Activated CD4-positive, CD25-positive, alpha-beta regulatory T cell (primary cell): ENCODE measurements around the gene PACRG.

Experiments used
- DNase-seq, 4 experiments: peaks; one replicate each; lab custom pipeline; 2025; lab: John Stamatoyannopoulos, UW

PACRG gene

DNA sequence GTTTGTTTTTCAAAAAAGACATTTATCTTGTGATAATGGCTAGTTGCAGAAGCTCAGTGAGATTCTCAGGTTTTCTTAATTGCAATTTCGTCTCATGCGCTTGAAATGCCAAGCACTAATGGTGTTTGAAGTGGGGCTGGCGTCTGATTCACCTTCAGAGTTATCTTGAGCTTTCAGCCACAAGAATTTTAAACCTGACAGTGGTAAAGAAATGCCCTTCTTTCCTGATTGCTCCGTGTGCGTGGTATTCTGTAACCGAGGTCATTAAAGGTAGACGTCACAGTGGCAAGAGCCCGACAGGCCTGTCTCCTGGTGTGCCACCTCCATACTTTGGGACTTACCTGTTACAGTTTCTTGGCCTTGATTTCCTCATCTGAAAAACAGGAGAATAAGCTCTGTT lies 560.3 kb downstream of the PACRG start:
- DNase-seq: no peak

GRCh38 chr6:163288915-163289314 lies 561.1 kb downstream of the PACRG start:
- no peak for DNase-seq

GRCh38 chr6:163289447-163289846 lies 561.7 kb downstream of the PACRG start:
- no peak for DNase-seq

DNA sequence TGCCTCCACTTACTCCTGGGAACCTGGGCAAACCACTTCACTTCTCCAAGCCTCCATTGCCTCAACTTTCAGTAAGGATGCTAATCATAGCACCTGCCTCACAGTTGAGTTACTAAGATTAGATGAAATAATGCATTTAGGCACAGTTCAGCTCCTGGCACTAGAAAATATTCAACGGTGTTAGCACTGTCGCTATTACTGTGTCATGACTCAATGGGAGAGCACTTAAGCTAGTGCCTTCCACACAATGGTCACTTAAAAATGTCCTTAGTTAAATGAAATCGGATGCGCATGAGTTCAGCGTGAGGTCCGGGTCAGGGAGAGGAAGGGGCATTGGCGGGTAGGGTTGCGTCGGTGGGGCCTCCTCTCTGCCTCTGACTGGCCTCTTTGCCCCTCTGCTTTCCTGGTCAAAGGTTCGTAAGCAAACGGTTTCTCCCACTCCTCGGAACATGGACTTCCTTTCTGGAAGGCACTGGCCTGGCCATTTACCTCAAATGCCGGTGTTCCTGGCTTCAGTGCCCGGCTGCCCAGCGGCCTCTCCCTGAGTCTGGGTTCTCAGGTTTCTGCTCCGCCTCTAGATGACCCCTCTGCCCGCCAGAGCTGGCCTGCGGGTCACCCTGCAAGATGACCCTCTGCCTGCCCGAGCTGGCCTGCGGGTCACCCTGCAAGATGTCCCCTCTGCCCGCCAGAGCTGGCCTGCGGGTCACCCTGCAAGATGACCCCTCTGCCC lies 562.9 kb downstream of the PACRG start:
- DNase-seq: no peak

DNA sequence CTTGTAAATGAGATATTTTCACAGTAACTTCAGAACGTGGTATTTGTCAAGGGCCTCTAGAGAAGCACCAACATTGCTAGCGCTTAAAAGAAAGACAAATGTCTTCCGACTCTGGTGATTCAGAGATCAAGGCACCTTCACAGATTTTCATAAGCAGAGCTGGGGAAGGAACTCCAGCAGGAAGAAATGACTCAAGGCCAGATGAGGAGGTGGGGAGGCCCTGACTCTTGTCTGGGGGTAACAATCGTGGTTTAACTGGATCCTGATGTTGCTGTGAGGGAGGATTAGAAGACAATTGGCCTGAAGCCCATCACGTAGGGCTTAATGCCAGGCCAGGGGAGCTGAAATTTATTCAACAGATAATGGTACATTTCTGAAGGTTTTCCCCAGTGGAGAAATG lies 563.8 kb downstream of the PACRG start:
- no peak for DNase-seq

DNA sequence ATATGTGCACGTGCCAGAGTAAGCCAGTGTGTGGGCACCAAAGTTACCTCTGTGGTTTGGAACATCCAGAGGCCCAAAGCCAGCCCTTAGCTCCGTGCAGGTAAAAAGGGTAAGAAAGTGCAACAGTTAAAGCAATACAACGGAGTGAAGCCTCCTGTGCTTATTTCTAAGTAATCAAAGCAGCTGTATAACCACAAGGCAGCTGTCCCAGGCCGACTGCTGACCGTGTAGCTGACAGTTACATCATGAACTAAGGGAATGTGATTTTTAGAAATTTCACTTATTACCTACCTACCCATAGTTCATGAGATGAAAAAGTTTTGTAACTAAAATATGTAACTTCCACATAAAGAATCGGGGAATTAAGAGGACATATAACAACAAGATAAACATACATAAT lies 565.5 kb downstream of the PACRG start:
- no peak for DNase-seq

GRCh38 chr6:163294734-163295133 lies 567.0 kb downstream of the PACRG start:
- no peak for DNase-seq

- no peak for DNase-seq
Observed at GRCh38 chr6:163296835-163297519, 569.2 kb downstream of the PACRG start.

- no peak for DNase-seq
Observed at GRCh38 chr6:163298079-163298830, 570.5 kb downstream of the PACRG start.

GRCh38 chr6:163300838-163301237 lies 573.1 kb downstream of the PACRG start:
- no peak for DNase-seq

- no peak for DNase-seq
Observed at GRCh38 chr6:163301726-163302635, 574.2 kb downstream of the PACRG start.

- DNase-seq: no peak
Observed at GRCh38 chr6:163302747-163303146, 575.0 kb downstream of the PACRG start.

GRCh38 chr6:163306000-163306399 lies 578.2 kb downstream of the PACRG start:
- no peak for DNase-seq

DNA sequence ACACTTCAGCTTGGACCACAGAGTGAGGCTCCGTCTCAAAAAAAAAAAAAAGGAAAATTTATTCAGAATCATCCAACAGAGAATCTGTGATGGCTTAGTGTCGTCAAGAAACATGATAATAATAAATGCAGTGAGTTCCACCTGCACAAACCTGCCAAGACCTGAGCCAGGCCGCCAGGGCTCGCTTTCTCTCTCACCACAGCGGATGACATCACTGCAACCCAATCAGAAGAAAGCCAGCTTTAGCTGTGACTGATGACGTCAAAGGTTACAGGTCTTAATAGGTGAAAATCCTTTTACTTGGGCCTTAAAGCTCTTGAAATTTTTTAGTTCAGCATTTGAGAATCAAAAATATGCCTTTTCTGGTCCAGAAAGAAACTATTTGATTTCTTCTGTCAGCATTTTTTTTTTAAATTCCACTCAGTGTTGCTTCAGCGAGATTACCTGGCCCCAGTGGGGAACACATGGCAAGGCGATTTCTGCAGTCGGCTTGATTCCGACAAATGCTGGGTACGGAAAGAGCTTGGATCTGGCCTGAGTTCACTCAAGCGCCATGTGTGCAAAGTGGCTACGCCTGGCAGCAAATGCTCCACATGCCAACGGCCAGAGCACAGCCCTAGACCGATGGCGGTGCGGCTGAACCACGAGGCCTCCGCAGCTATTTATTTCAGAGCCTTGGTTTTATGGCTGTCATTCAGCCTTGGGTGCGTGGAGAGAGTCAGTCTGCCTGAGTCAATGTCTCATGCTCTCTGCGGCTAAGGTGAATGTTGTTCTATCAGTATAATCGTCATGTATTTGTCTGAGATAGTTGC lies 581.1 kb downstream of the PACRG start:
- no peak for DNase-seq

GRCh38 chr6:163309491-163310026 lies 581.8 kb downstream of the PACRG start:
- DNase-seq: no peak

- no peak for DNase-seq
Observed at GRCh38 chr6:163310096-163310972, 582.6 kb downstream of the PACRG start.

- DNase-seq: no peak
Observed at GRCh38 chr6:163310973-163311383, 583.2 kb downstream of the PACRG start.

GRCh38 chr6:163311830-163312229 lies 584.1 kb downstream of the PACRG start:
- no peak for DNase-seq

GRCh38 chr6:163313566-163313965 lies 585.8 kb downstream of the PACRG start:
- no peak for DNase-seq

DNA sequence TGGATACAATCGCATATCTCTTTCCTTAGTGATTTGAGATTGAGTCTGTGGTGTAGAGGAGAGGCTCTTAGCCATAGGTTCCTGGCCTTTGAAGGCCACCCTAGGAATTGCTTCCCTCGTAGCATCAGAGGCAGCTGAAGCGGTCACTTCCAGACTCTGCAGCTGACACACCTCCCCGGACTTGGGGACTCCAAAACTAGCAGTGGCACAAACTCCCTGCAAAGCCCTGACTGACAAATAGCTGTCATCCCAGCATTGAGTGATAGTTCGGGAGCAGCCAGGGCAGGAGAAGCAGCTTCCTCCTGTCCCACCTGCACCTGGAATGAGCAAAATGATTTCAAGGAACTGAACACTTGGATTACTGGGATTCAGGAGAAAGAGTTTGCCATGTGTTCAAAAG lies 586.2 kb downstream of the PACRG start:
- DNase-seq: no peak
